ENCODE measurements around the gene NCKAP1. TPM values are rescaled to one million over a fixed set of nuclear protein-coding genes. Genes with fewer than 3 reads are reported as not detected.
A peak's percentile ranks its signal among the peaks of the same experiment; 100 is the strongest.

The NCKAP1 gene
- polyA plus RNA-seq, 1 donor, result 127 TPM

GRCh38 chr2:182952741-182953450 is 85.4 kb downstream of the NCKAP1 start:
- WGBS (ENCODE audit: insufficient coverage, low lambda C conversion rate), result 96% methylated on average over 5 of the region's 6 CpGs

GRCh38 chr2:182951948-182952663 is 86.2 kb downstream of the NCKAP1 start:
- peaks cover under 1% of the 10 kb centered on the region for H3K4me1 ChIP-seq (ENCODE audit: control insufficient read depth, insufficient read depth, low read length)

More at GRCh38 chr2:182952741-182953450, 85.4 kb downstream of the NCKAP1 start:
- Histone ChIP-seq H3K4me3 (ENCODE audit: low read length) (no peak overlapping the region), H3K27me3 (ENCODE audit: control insufficient read depth, insufficient read depth, low read length) (no peaks in the 10 kb centered on the region), H3K36me3 (ENCODE audit: control insufficient read depth, insufficient read depth, low read length) (peaks cover 53% of the 10 kb centered on the region), H3K9me3 (ENCODE audit: control insufficient read depth, low read depth, low read length) (no peaks in the 10 kb centered on the region), H3K4me1 (ENCODE audit: control insufficient read depth, insufficient read depth, low read length) (no peaks in the 10 kb centered on the region), H3K27ac (ENCODE audit: low read length) (no peak overlapping the region)
- DNase-seq, result no peak

DNA sequence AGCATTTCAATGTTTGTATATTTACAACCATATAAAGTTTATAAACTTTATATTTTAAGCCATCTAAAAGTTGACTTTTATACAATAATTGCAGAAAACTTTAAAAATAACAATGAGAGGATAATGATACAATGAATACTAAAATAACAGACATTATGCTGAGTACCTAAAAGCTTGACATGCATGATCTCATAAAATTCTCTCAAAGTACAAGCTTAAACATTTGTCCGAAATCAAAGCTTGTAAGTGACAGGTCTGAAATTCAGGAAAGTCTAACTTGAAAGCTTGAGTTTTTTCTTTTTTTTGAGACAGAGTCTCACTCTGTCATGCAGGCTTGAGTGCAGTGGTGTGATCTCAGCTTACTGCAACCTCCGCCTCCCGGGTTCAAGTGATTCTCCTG is 87.7 kb downstream of the NCKAP1 start:
- H3K4me1 ChIP-seq (ENCODE audit: control insufficient read depth, insufficient read depth, low read length), result peaks cover 5% of the 10 kb centered on the region
- no peaks in the 10 kb centered on the region for H3K27me3 ChIP-seq (ENCODE audit: control insufficient read depth, insufficient read depth, low read length)
- H3K4me3 ChIP-seq (ENCODE audit: low read length), result no peak overlapping the region
- WGBS (ENCODE audit: insufficient coverage, low lambda C conversion rate), result no CpG with 5 or more reads among the region's 3 CpGs
- H3K9me3 ChIP-seq (ENCODE audit: control insufficient read depth, low read depth, low read length), result no peaks in the 10 kb centered on the region
- no peak for DNase-seq
- peaks cover 45% of the 10 kb centered on the region for H3K36me3 ChIP-seq (ENCODE audit: control insufficient read depth, insufficient read depth, low read length)
- H3K27ac ChIP-seq (ENCODE audit: low read length), result no peak overlapping the region

More at GRCh38 chr2:182951948-182952663, 86.2 kb downstream of the NCKAP1 start:
- Histone ChIP-seq H3K27me3 (ENCODE audit: control insufficient read depth, insufficient read depth, low read length) (no peaks in the 10 kb centered on the region), H3K4me3 (ENCODE audit: low read length) (no peak overlapping the region), H3K27ac (ENCODE audit: low read length) (no peak overlapping the region), H3K9me3 (ENCODE audit: control insufficient read depth, low read depth, low read length) (no peaks in the 10 kb centered on the region), H3K36me3 (ENCODE audit: control insufficient read depth, insufficient read depth, low read length) (peaks cover 48% of the 10 kb centered on the region)
- no peak for DNase-seq
- 100% methylated on average over 1 of the region's 3 CpGs for WGBS (ENCODE audit: insufficient coverage, low lambda C conversion rate)

DNA sequence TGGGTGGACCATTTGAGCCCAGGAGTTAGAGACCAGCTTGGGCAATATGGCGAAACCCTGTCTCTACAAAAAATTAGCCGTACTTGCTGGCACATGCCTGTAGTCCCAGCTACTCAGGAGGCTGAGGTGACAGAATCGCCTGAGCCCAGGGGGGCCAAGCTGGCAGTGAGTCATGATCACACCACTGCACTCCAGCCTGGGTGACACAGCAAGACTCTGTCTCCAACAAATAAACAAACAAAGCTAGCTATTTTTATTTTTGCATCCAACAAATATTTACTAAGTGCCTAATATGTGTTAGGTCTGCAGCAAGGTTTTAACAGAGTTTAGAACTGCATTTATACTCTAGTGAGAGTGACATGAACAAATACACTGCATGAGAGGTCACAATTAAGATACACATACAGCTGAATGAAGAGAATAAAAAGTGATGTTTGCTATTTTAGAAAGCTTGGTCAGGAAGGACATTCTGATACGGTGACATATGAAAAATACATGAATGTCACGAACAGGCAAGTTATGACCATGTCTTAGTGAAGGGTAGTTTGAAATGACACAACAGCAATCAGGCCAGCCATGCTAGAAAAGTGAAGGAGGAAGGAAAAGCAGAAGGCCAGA is 88.6 kb downstream of the NCKAP1 start:
- WGBS (ENCODE audit: insufficient coverage, low lambda C conversion rate), result 92% methylated on average over 2 of the region's 5 CpGs
- no peak overlapping the region for H3K27ac ChIP-seq (ENCODE audit: low read length)
- peaks cover 42% of the 10 kb centered on the region for H3K36me3 ChIP-seq (ENCODE audit: control insufficient read depth, insufficient read depth, low read length)

DNA sequence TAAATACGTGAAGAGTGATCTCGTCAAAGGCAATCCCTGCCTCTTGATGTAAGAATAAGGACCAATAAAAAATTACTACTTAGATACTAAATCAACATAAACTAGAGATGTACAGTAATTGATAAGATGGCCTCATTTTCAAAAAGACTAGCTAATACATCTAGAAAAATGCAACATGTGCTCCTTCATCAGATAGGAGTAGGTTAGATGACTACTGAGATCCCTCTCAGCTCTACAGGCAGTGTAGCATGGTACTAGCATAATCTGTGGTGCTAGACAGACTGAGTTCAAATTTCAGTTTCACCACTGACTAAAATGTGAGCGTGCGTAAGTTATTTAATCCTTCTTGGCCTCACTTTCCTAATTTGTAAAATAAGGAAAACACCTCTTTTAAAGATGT is 89.2 kb downstream of the NCKAP1 start:
- WGBS (ENCODE audit: insufficient coverage, low lambda C conversion rate), result 100% methylated on average over 4 of the region's 4 CpGs
- no peak for DNase-seq
- Histone ChIP-seq H3K36me3 (ENCODE audit: control insufficient read depth, insufficient read depth, low read length) (peaks cover 39% of the 10 kb centered on the region), H3K27me3 (ENCODE audit: control insufficient read depth, insufficient read depth, low read length) (no peaks in the 10 kb centered on the region), H3K9me3 (ENCODE audit: control insufficient read depth, low read depth, low read length) (no peaks in the 10 kb centered on the region), H3K27ac (ENCODE audit: low read length) (no peak overlapping the region), H3K4me1 (ENCODE audit: control insufficient read depth, insufficient read depth, low read length) (peaks cover 5% of the 10 kb centered on the region), H3K4me3 (ENCODE audit: low read length) (no peak overlapping the region)

More for the DNA sequence above, 88.6 kb downstream of the NCKAP1 start:
- Histone ChIP-seq H3K27me3 (ENCODE audit: control insufficient read depth, insufficient read depth, low read length) (no peaks in the 10 kb centered on the region), H3K9me3 (ENCODE audit: control insufficient read depth, low read depth, low read length) (no peaks in the 10 kb centered on the region), H3K4me1 (ENCODE audit: control insufficient read depth, insufficient read depth, low read length) (peaks cover 5% of the 10 kb centered on the region), H3K4me3 (ENCODE audit: low read length) (no peak overlapping the region)
- DNase-seq, result no peak

DNA sequence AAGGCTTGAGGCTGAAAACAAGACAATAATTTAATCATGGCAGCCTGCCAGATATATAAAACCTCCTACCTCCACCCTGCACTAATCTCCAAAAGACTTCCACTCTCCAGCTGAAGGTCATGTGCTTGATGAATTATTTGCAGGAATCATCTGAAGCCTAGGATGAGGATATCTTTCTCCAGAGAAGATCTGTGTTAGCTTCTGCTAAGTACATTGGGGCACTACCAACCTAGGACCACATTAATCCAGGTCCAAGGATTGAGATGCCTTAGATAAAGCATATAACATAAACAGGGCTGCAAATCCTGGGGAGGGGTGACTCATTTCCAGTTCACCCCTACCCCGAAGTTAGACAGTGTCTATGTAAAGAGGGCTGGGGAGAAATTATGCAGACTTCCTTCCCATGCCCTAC is 91.3 kb downstream of the NCKAP1 start:
- Histone ChIP-seq H3K4me3 (ENCODE audit: low read length) (no peak overlapping the region), H3K9me3 (ENCODE audit: control insufficient read depth, low read depth, low read length) (no peaks in the 10 kb centered on the region), H3K4me1 (ENCODE audit: control insufficient read depth, insufficient read depth, low read length) (peaks cover 5% of the 10 kb centered on the region), H3K27ac (ENCODE audit: low read length) (no peak overlapping the region), H3K36me3 (ENCODE audit: control insufficient read depth, insufficient read depth, low read length) (peaks cover 33% of the 10 kb centered on the region), H3K27me3 (ENCODE audit: control insufficient read depth, insufficient read depth, low read length) (no peaks in the 10 kb centered on the region)
- no CpG with 5 or more reads among the region's 1 CpG for WGBS (ENCODE audit: insufficient coverage, low lambda C conversion rate)
- DNase-seq, result peak; percentile 6 to 57

GRCh38 chr2:182943339-182943738 is 94.9 kb downstream of the NCKAP1 start:
- Histone ChIP-seq H3K9me3 (ENCODE audit: control insufficient read depth, low read depth, low read length) (no peaks in the 10 kb centered on the region), H3K4me1 (ENCODE audit: control insufficient read depth, insufficient read depth, low read length) (peaks cover 5% of the 10 kb centered on the region), H3K4me3 (ENCODE audit: low read length) (no peak overlapping the region), H3K27me3 (ENCODE audit: control insufficient read depth, insufficient read depth, low read length) (no peaks in the 10 kb centered on the region), H3K27ac (ENCODE audit: low read length) (no peak overlapping the region), H3K36me3 (ENCODE audit: control insufficient read depth, insufficient read depth, low read length) (peaks cover 24% of the 10 kb centered on the region)
- DNase-seq, result no peak
- no CpG with 5 or more reads among the region's 2 CpGs for WGBS (ENCODE audit: insufficient coverage, low lambda C conversion rate)

DNA sequence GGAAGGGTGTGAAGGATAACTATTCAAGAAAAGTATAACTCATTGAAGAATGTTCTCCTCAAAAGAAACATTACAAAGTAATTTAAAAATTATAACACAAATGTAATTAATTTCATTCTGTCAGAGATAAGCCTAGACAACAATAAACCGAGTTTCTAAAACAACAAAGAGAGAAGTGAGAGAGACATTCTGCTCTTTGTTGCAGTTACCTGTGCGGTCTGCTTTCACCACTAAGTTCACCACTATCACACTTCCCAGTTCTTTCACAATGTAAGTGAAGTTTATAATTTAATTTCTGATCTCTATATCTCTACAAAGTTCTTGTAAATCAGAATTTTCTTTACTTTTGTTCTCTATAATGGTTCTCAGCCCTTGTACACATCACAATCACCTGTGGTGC is 95.5 kb downstream of the NCKAP1 start:
- Histone ChIP-seq H3K27me3 (ENCODE audit: control insufficient read depth, insufficient read depth, low read length) (no peaks in the 10 kb centered on the region), H3K36me3 (ENCODE audit: control insufficient read depth, insufficient read depth, low read length) (peaks cover 27% of the 10 kb centered on the region), H3K9me3 (ENCODE audit: control insufficient read depth, low read depth, low read length) (no peaks in the 10 kb centered on the region), H3K27ac (ENCODE audit: low read length) (no peak overlapping the region), H3K4me3 (ENCODE audit: low read length) (no peak overlapping the region), H3K4me1 (ENCODE audit: control insufficient read depth, insufficient read depth, low read length) (peaks cover 5% of the 10 kb centered on the region)
- no peak for DNase-seq
- 60% methylated on average over 1 of the region's 2 CpGs for WGBS (ENCODE audit: insufficient coverage, low lambda C conversion rate)

DNA sequence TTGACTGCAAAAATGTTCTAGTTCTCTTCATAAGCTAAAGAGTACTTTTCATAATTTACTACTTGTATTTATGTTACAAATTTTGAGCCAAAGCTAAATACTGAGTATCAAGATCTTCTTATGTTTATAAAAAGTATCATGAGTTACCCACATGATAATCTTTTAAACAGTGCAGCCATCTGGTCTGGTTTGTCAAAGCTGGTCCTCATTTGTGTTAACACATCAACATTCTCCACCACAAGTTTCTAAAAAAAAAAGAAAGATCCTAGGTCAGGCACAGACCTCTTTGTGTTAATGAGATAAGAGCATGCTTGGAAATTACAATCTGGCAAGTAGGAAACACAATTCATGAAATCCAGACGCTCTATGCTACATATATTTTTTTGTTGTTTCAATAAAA is 96.3 kb downstream of the NCKAP1 start:
- H3K9me3 ChIP-seq (ENCODE audit: control insufficient read depth, low read depth, low read length), result no peaks in the 10 kb centered on the region
- WGBS (ENCODE audit: insufficient coverage, low lambda C conversion rate), result 80% methylated on average over 1 of the region's 1 CpG
- H3K4me1 ChIP-seq (ENCODE audit: control insufficient read depth, insufficient read depth, low read length), result peaks cover 3% of the 10 kb centered on the region
- DNase-seq, result no peak
- no peak overlapping the region for H3K4me3 ChIP-seq (ENCODE audit: low read length)
- H3K27ac ChIP-seq (ENCODE audit: low read length), result no peak overlapping the region
- H3K27me3 ChIP-seq (ENCODE audit: control insufficient read depth, insufficient read depth, low read length), result no peaks in the 10 kb centered on the region
- H3K36me3 ChIP-seq (ENCODE audit: control insufficient read depth, insufficient read depth, low read length), result peaks cover 27% of the 10 kb centered on the region

DNA sequence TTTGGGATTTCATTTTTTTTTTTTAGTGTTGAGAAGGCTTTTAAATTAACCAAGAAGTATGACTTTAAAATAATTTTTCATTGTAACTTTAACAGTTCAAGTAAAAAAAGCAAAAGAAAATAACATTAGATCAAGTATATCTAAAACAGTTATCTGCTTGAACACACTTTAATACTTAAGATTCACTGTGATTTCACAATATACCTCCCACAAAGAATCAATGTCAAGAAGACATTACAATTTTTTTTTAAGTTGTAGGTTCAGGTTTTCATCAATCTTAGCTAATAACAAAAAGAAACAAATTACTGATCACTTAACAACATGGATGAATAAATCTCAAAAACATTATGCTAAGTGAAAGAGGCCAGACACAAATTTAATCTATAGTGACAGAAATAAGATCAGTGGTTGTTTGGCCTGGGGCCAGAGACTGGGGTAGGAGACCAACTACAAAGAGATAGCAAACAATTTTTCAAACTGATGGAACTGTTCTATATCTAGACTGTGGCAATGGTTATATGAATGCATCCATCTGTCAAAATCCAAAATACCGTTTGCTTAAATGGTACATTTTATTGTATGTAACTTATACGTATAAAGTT is 97.0 kb downstream of the NCKAP1 start:
- no peak overlapping the region for H3K27ac ChIP-seq (ENCODE audit: low read length)
- H3K9me3 ChIP-seq (ENCODE audit: control insufficient read depth, low read depth, low read length), result no peaks in the 10 kb centered on the region
- DNase-seq, result no peak
- no peaks in the 10 kb centered on the region for H3K4me1 ChIP-seq (ENCODE audit: control insufficient read depth, insufficient read depth, low read length)
- peaks cover 24% of the 10 kb centered on the region for H3K36me3 ChIP-seq (ENCODE audit: control insufficient read depth, insufficient read depth, low read length)
- 92% methylated on average over 2 of the region's 2 CpGs for WGBS (ENCODE audit: insufficient coverage, low lambda C conversion rate)
- no peak overlapping the region for H3K4me3 ChIP-seq (ENCODE audit: low read length)
- no peaks in the 10 kb centered on the region for H3K27me3 ChIP-seq (ENCODE audit: control insufficient read depth, insufficient read depth, low read length)

Measured in large intestine (tissue), 3 donors.